Ascending aorta (tissue), 2 donors: ENCODE results near the gene HABP4. TPM values are rescaled to one million over a fixed set of nuclear protein-coding genes. Genes with fewer than 3 reads are reported as not detected.

Experiments used
- DNase-seq, 2 donors: peaks; one replicate each; pipeline ENCODE4 v3.0.0-alpha.2; 2019; ENCODE audit warnings: low spot score in 2 of 2
- H3K27ac ChIP-seq, 2 donors: fragments of 200-600 bp; sonication (generic); one replicate each; pipeline ENCODE4 v1.5.1; 2016 to 2017; ENCODE audit warnings: mild to moderate bottlenecking in 1 of 2
- H3K27me3 ChIP-seq: fragments of 200-600 bp; sonication (generic); one replicate; pipeline ENCODE4 v1.5.1; 2017
- H3K36me3 ChIP-seq, 2 donors: fragments of 200-600 bp; sonication (generic); one replicate each; pipeline ENCODE4 v1.5.1; 2016
- H3K4me1 ChIP-seq, 2 donors: fragments of 200-600 bp; sonication (generic); one replicate each; pipeline ENCODE4 v1.5.1; 2016 to 2017; ENCODE audit warnings: mild to moderate bottlenecking in 1 of 2
- H3K4me3 ChIP-seq, 2 donors: fragments of 200-600 bp; sonication (generic); one replicate each; pipeline ENCODE4 v1.5.1; 2016 to 2017; ENCODE audit warnings: mild to moderate bottlenecking in 1 of 2
- H3K9me3 ChIP-seq, 2 donors: fragments of 200-600 bp; sonication (generic); one replicate each; pipeline ENCODE4 v1.5.1; 2016
- intact Hi-C: fragments of 100-400 bp; cut with DNase I; formaldehyde crosslinking; loops from one replicate; pipeline ENCODE4 v1.15.1; 2023
- total RNA-seq: library from RNA; depleted of rRNA; stranded (reverse); fragments of >200 nt; gene quantifications from one replicate; pipeline ENCODE4 v1.1.0, GENCODE V29; 2016
- TF ChIP-seq, protein P1 (sequence below), 3 experiments: fragments of 200-600 bp in 2 of 3; fragments of 450-650 bp in 1 of 3; sonication (generic) in 2 of 3; IDR thresholded peaks; one replicate each; pipeline ENCODE4 v1.5.1; 2016 to 2019; ENCODE audit warnings: antibody characterized with exemption in 3 of 3, mild to moderate bottlenecking in 1 of 3, moderate library complexity in 1 of 3

HABP4 gene
- total RNA-seq, 1 donor from 2014 or later, result 26.9 TPM

DNA sequence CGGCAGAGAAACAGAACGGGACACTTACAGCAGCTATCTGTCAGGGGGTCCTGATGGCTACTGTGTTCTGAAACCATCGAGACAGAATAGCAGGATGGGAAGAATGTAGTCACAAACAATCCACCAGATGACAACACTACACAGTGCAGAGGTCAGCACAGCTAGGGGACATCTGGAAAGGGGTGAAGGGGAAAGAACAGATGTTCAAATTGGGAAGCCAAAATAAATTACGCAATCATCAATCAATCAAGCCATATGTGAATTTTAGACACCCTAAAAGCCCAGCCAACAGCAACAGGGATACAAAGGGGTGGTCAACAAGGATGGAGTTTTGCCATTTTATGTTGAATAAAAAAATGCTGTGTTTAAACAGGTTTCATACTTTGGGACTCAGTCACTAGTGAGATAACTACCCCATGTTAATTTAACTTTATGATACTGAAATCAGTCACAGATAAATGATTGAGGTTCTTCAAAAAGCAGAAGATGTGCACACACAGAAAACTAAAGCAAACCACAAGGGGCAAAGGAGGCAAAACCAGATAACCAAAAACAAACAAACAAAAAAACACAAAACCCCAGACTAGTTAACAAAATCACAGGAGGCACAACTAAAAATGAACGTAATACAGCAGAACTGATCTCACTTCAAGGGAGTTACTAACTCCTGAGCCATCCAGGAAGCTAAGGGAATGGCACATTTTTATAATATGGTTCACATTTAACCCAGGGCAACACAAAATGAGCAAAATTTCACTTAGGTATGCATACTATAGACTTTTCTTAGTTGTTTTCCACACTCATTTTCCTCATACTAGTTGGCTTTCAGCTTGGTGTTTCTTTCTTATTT, 65.9 kb downstream of the HABP4 start:
- peak overlapping the region in 1 of 2 donors; percentile 34 for H3K4me3 ChIP-seq
- H3K4me1 ChIP-seq, result peaks cover 3 to 44% of the 10 kb centered on the region in 2 donors
- peak overlapping the region; percentile 77 to 79 for H3K27ac ChIP-seq
- H3K27me3 ChIP-seq, result no peaks in the 10 kb centered on the region
- TF ChIP-seq, protein P1, sequence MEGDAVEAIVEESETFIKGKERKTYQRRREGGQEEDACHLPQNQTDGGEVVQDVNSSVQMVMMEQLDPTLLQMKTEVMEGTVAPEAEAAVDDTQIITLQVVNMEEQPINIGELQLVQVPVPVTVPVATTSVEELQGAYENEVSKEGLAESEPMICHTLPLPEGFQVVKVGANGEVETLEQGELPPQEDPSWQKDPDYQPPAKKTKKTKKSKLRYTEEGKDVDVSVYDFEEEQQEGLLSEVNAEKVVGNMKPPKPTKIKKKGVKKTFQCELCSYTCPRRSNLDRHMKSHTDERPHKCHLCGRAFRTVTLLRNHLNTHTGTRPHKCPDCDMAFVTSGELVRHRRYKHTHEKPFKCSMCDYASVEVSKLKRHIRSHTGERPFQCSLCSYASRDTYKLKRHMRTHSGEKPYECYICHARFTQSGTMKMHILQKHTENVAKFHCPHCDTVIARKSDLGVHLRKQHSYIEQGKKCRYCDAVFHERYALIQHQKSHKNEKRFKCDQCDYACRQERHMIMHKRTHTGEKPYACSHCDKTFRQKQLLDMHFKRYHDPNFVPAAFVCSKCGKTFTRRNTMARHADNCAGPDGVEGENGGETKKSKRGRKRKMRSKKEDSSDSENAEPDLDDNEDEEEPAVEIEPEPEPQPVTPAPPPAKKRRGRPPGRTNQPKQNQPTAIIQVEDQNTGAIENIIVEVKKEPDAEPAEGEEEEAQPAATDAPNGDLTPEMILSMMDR (IDR thresholded peaks at IDR 0.05), result no peak
- intact Hi-C loops, result no loop called here
- H3K9me3 ChIP-seq, result no peaks in the 10 kb centered on the region
- H3K36me3 ChIP-seq, result peaks cover 4 to 5% of the 10 kb centered on the region in 2 donors
- DNase-seq, result no peak

DNA sequence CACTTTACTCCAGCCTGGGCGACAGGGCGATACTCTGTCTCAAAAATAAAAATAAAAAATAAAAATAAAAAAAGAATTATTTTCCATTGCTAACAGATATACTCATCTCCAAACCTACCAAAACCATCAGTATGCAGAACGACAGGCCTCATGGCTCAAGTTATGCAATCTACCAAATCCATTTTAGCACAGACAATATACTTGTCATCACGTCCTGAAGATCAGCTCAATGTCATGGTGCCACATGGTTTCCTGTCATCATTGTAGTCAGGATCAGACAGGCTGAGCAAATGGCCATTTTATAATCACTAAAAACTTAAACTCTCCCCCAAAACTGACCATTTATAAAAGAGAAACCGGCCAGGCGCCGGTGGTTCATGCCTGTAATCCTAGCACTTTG, 69.1 kb downstream of the HABP4 start:
- H3K27ac ChIP-seq, result peak overlapping the region in 1 of 2 donors; percentile 88
- intact Hi-C loops, result no loop called here

DNA sequence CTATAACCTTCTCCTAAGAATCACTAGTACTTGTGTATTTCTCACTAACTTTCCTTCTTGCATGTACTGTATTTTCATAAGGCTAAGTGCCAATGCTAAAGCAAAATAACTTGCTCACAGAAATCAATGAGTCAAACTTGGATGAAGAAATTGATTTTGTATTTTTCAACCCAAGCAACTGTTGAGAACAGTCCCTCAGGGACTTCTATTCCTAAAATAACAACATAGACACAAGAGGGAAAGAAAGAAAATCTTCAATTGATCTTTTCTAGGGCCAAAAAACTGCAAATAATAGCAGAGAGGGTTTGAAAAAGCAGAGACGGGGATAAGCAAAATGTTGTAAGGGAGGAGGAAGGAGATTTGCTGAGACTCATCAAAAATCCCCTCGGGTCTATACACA, 69.8 kb downstream of the HABP4 start:
- peaks cover 4 to 51% of the 10 kb centered on the region in 2 donors for H3K4me1 ChIP-seq
- no peak for DNase-seq
- H3K27ac ChIP-seq, result peak overlapping the region; percentile 88 to 91
- intact Hi-C loops, result loop anchor here (5.0 kb wide), 2 partner anchors 67 to 102 kb away; partner anchors contain the start of genes HABP4 and ZNF367
- no peaks in the 10 kb centered on the region for H3K9me3 ChIP-seq
- no peaks in the 10 kb centered on the region for H3K27me3 ChIP-seq
- no peak overlapping the region for H3K4me3 ChIP-seq
- TF ChIP-seq, protein P1 (IDR thresholded peaks at IDR 0.05), result no peak
- no peaks in the 10 kb centered on the region for H3K36me3 ChIP-seq

More for the DNA sequence above, 69.1 kb downstream of the HABP4 start:
- Histone ChIP-seq H3K9me3 (no peaks in the 10 kb centered on the region), H3K4me1 (peaks cover 3 to 50% of the 10 kb centered on the region in 2 donors), H3K4me3 (no peak overlapping the region), H3K27me3 (no peaks in the 10 kb centered on the region), H3K36me3 (no peaks in the 10 kb centered on the region)
- TF ChIP-seq, protein P1 (IDR thresholded peaks at IDR 0.05), result no peak
- no peak for DNase-seq

DNA sequence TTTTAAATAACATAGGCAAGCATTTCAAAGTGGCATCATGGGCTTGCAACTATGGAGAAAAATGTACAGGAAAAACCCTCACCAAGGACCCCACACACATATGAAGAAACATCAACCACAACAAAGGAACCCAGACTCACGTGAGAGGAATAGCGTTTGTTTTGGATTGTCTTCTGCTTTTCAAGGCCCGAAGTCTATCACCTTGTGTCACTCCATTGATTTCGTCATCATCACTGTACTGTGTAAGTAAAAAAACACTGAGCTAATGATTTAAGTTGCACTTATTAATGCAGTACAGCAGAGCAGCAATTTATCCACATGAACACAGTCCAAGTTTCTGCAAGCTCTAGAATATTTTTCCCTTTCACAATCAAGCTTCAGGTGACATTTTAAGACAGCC, 72.4 kb downstream of the HABP4 start:
- no peaks in the 10 kb centered on the region for H3K27me3 ChIP-seq
- peak overlapping the region; percentile 88 to 91 for H3K27ac ChIP-seq
- no peak for DNase-seq
- TF ChIP-seq, protein P1 (IDR thresholded peaks at IDR 0.05), result no peak
- peaks cover 0 to 3% of the 10 kb centered on the region in 2 donors for H3K36me3 ChIP-seq
- H3K4me3 ChIP-seq, result peak overlapping the region in 1 of 2 donors; percentile 53
- peaks cover 3 to 37% of the 10 kb centered on the region in 2 donors for H3K4me1 ChIP-seq
- intact Hi-C loops, result loop anchor here (2.0 to 5.0 kb wide), 4 partner anchors 32 to 105 kb away; partner anchors contain the start of genes HABP4 and ZNF367
- no peaks in the 10 kb centered on the region for H3K9me3 ChIP-seq

DNA sequence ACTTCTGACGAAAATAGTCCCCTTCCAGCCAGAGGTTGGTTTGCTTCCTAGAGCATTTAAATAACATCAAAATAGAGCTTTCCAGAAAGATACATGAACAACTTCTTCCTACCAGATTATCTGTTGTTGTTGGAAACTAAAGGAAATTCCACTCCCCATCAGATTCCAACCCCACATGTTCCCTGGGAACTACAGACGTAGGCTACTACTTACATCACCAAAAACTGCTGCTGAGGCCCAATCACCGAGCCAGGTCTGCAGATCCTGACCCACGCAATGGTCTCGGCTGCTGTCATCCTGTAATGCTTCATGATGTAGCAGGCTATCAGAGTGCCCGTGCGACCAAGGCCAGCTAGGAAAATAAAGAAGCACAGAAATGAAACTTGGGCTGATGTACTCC, 73.4 kb downstream of the HABP4 start:
- Histone ChIP-seq H3K27ac (peak overlapping the region; percentile 88 to 91), H3K9me3 (no peaks in the 10 kb centered on the region), H3K27me3 (no peaks in the 10 kb centered on the region), H3K4me1 (peaks cover 3 to 37% of the 10 kb centered on the region in 2 donors), H3K36me3 (peaks cover 3 to 6% of the 10 kb centered on the region in 2 donors), H3K4me3 (peak overlapping the region; percentile 28 to 53)
- intact Hi-C loops, result loop anchor here (2.0 to 5.0 kb wide), 4 partner anchors 31 to 106 kb away; partner anchors contain the start of genes HABP4 and ZNF367
- peak; percentile 27 to 94 for DNase-seq
- TF ChIP-seq, protein P1 (IDR thresholded peaks at IDR 0.05), result no peak
